DMS114 treated with DMSO at 0.1 percent for 48 hours (cell line): ENCODE data around the gene TOLLIP.

Source experiments
- DNase-seq: peaks from one replicate; lab custom pipeline; 2025; ENCODE audit not compliant: unreplicated experiment; lab: John Stamatoyannopoulos, UW

The TOLLIP gene

GRCh38 chr11:1224491-1225385 lies 84.7 kb downstream of the TOLLIP start:
- DNase-seq, result no peak
